HFF-Myc (cell line): ENCODE results near the gene RCC1.
"Not testable (repeated sequence)": the region's sequence is repeated elsewhere in the genome, so short reads cannot be mapped to it uniquely, and the experiment has no call there.

Source experiments
- DNase-seq: peaks from one replicate; pipeline ENCODE4 v3.0.0-alpha.2; 2011; ENCODE audit warnings: low read depth; ENCODE audit errors: extremely low read depth
- H3K4me3 ChIP-seq: replicated peaks from 2 replicates; pipeline ENCODE4 v1.5.1; 2011; ENCODE audit warnings: low read depth, mild to moderate bottlenecking, control low read depth, low read length
- CTCF ChIP-seq: IDR thresholded peaks from 2 replicates; pipeline ENCODE4 v1.5.1; 2012; ENCODE audit warnings: mild to moderate bottlenecking, low read depth, low read length, control low read depth; ENCODE audit errors: missing control alignments

RCC1 gene

DNA sequence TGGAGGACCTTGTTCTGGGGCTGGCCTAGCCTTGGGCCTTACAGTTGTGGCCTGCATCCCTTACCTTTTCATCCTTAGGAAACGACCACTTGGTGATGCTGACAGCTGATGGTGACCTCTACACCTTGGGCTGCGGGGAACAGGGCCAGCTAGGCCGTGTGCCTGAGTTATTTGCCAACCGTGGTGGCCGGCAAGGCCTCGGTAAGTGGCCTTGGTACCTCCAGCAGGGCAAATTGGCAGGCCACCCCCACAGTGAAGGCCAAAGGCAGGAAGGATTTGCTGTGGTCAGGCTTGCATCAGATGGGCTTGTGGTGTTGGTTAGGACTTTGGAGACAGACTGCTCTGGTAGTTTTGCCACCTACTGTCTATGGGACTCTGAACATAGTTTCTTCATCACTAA lies 29.3 kb downstream of the RCC1 start:
- no peak for DNase-seq
- TF ChIP-seq CTCF: no peak
- H3K4me3 ChIP-seq: no peak overlapping the region

DNA sequence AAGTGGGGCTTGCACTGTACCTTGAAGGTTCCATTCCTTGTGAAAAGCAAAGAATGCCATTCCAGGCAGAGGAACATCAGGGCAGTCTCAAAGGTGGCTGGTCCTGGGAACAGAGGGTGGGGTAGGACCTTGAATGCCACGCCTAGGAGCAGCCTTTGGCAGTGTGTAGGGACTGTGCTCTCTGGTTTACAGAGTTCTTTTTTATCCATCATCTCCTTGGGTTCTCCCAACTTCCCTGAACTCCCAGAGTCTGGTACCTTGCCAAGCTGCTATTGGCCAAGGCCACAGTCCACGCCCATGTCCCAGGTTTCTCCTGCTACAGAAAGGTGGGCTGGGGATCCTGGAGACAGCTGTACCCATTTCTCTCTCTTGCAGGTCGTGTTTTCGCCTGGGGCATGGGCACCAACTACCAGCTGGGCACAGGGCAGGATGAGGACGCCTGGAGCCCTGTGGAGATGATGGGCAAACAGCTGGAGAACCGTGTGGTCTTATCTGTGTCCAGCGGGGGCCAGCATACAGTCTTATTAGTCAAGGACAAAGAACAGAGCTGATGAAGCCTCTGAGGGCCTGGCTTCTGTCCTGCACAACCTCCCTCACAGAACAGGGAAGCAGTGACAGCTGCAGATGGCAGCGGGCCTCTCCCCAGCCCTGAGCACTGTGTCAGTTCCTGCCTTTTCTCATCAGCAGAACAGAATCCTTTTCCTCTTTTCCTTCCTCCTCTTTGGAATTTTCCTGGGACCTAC lies 31.8 kb downstream of the RCC1 start:
- H3K4me3 ChIP-seq: no peak overlapping the region
- no peak for DNase-seq
- TF ChIP-seq CTCF: no peak

DNA sequence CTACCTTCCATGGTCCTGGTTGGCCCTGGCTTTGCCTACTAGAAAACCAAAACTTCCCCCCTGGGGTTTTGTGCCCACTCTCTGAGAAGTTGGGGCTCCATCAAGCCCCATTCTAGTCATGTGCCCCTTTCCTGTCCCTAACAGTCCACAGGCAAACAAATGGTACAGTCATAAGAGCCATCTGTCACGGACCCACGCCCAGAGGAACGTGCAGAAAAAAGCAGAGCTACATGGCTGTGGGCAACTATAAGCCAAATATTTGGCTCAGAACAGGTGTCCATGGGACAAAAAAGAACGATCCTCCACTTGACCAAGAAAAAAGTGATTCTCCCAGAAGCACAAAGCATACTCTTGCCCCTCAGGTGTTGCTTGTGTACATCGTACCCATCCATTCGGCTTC lies 32.4 kb downstream of the RCC1 start:
- no peak overlapping the region for H3K4me3 ChIP-seq
- DNase-seq: no peak
- TF ChIP-seq CTCF: no peak

DNA sequence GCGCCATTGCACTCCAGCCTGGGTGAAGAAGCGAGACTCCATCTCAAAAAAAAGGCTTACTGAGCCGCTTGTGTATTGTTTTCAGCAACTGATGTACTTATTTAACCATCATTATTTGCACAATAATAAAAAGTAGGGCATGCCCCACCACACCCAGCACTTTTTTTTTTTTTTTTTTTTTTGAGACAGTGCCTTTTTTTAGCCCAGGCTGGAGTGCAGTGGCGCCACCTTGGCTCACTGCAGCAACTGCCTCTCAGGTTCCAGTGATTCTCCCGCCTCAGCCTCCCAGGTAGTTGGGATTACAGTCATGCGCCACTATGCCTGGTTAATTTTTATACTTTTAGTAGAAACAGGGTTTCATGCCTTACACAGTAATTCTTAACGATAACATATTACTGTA lies 34.8 kb downstream of the RCC1 start:
- DNase-seq: no peak
- no peak overlapping the region for H3K4me3 ChIP-seq
- TF ChIP-seq CTCF: peak; percentile 17

DNA sequence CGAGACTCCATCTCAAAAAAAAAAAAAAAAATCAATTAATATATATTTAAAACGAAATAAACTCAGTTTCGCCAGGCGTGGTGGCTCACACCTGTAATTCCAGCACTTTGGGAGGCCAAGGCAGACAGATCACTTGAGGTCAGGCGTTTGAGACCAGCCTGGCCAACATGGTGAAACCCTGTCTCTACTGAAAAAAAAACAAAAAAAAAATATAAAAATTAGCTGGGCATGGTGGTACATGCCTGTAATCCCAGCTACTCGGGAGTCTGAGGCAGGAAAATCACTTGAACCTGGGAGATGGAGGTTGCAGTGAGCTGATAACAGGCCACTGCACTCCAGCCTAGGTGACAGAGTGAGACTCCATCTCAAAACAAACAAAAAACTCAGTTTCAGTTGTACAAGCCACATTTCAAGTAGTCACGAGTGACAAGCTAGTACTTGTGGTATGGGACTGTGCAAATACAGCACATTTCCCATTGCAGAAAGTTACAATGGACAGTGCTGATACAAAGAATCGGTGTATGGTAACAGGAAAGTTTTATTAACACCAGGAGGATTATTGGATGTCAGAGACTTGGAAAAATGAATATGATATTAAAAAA lies 35.7 kb downstream of the RCC1 start:
- not testable (repeated sequence) for H3K4me3 ChIP-seq, DNase-seq

DNA sequence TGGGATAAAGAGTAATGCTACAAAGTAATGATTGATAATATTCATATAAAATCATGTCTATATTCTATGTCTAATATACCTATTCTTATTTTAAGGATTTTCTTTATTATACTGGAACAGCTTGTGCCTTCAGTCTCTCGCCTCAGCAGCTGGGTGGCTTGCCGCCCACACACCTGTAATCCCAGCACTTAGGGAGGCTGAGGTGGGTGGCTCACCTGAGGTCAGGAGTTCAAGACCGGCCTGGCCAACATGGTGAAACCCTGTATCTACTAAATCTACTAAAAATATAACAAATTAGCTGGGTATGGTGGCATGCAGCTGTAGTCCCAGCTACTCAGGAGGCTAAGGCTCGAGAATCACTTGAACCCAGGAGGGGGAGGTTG lies 39.4 kb downstream of the RCC1 start:
- DNase-seq: no peak
- no peak overlapping the region for H3K4me3 ChIP-seq
- no peak for TF ChIP-seq CTCF

DNA sequence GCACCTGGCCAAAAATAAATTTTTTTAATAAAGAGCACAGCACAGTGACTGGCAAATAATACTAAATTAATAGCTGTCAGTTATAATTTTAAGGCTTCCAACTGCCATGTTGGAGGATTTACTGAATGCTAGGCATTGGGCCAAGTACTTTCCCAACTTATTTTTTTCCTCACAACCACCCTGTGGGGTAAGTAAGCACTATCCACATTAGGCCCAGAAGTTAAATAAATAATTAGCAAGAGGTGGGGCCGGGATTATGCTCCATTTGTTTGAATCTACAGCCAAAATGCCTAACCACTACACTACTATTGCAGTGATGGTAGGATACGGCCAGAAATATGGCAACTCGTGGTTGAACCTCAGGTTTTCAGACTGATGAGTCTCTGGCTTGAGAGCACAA lies 42.5 kb downstream of the RCC1 start:
- no peak overlapping the region for H3K4me3 ChIP-seq
- no peak for TF ChIP-seq CTCF
- no peak for DNase-seq
